IMR-90 (cell line): ENCODE measurements around the gene CUL3. TPM values are rescaled to one million over a fixed set of nuclear protein-coding genes. Genes with fewer than 3 reads are reported as not detected.

Experiments
- ATAC-seq: fragments of 200-7000 bp; cut with Tn5 transposase; 2 replicates; pipeline ENCODE4 v1.9.1; 2020; ENCODE audit warnings: low read depth, mild to moderate bottlenecking, moderate library complexity
- BruUV-seq: library from RNA; stranded (reverse); fragments of 400-500 nt; replicated peaks from 2 replicates; lab custom pipeline; 2021; lab: Mats Ljungman, UMichigan
- CTCF ChIA-PET: fragments of 300-600 bp; formaldehyde crosslinking; extraction: SDS; loops from one replicate; lab custom pipeline; 2021; ENCODE audit warnings: antibody characterized with exemption; lab: Yijun Ruan, JAX
- POLR2A ChIA-PET: fragments of 300-600 bp; sonication (Branson Sonifier 250); formaldehyde crosslinking; loops from one replicate; lab custom pipeline; 2022; ENCODE audit warnings: antibody characterized with exemption; ENCODE audit not compliant: unreplicated experiment; lab: Charles Lee
- DNase-seq: peaks from one replicate; pipeline ENCODE4 v3.0.0; 2013
- H2AFZ ChIP-seq: replicated peaks from 2 replicates; pipeline ENCODE3; 2013; ENCODE audit warnings: low read length, mild to moderate bottlenecking; ENCODE audit not compliant: poor library complexity
- H2AK5ac ChIP-seq: 2 replicates; pipeline ENCODE4 v1.6.1; 2013; ENCODE audit warnings: low read depth, low read length, inconsistent platforms
- H2AK9ac ChIP-seq: replicated peaks from 2 replicates; pipeline ENCODE3; 2013; ENCODE audit warnings: mild to moderate bottlenecking, low read depth, low read length, moderate library complexity; ENCODE audit not compliant: poor library complexity
- H2BK120ac ChIP-seq: 2 replicates; pipeline ENCODE4 v1.6.1; 2013; ENCODE audit warnings: low read depth, low read length, inconsistent platforms
- H2BK15ac ChIP-seq: 3 replicates; pipeline ENCODE4 v1.6.1; 2013; ENCODE audit warnings: low read depth, low read length, inconsistent platforms
- H2BK20ac ChIP-seq: 2 replicates; pipeline ENCODE4 v1.6.1; 2013; ENCODE audit warnings: low read depth, mild to moderate bottlenecking, inconsistent platforms, low read length, moderate library complexity
- H2BK5ac ChIP-seq: 2 replicates; pipeline ENCODE4 v1.6.1; 2013; ENCODE audit warnings: mild to moderate bottlenecking, low read depth, low read length, inconsistent platforms; ENCODE audit not compliant: poor library complexity, severe bottlenecking
- H3K14ac ChIP-seq: replicated peaks from 2 replicates; pipeline ENCODE4 v1.6.1; 2013; ENCODE audit warnings: low read depth, low read length, inconsistent platforms
- H3K18ac ChIP-seq: 2 replicates; pipeline ENCODE4 v1.6.1; 2013; ENCODE audit warnings: low read depth, low read length, control low read depth
- H3K23ac ChIP-seq: 2 replicates; pipeline ENCODE4 v1.6.1; 2013; ENCODE audit warnings: low read depth, low read length, inconsistent platforms
- H3K27ac ChIP-seq: 2 replicates; pipeline ENCODE4 v1.5.1; 2013; ENCODE audit warnings: mild to moderate bottlenecking, control low read depth, low read length; ENCODE audit not compliant: insufficient read depth
- H3K27me3 ChIP-seq: 2 replicates; pipeline ENCODE4 v1.6.1; 2013; ENCODE audit warnings: low read length; ENCODE audit not compliant: control insufficient read depth, insufficient read depth
- H3K36me3 ChIP-seq: 2 replicates; pipeline ENCODE4 v1.6.1; 2013; ENCODE audit warnings: low read length, mixed read lengths; ENCODE audit not compliant: control insufficient read depth, insufficient read depth
- H3K4ac ChIP-seq: 2 replicates; pipeline ENCODE4 v1.6.1; 2013; ENCODE audit warnings: low read depth, low read length, inconsistent platforms
- H3K4me1 ChIP-seq: 2 replicates; pipeline ENCODE4 v1.6.1; 2013; ENCODE audit warnings: low read length, mixed read lengths; ENCODE audit not compliant: control insufficient read depth, insufficient read depth
- H3K4me2 ChIP-seq: 2 replicates; pipeline ENCODE4 v1.6.1; 2013; ENCODE audit warnings: low read depth, mild to moderate bottlenecking, control low read depth, low read length, moderate library complexity
- H3K4me3 ChIP-seq: 2 replicates; pipeline ENCODE4 v1.5.1; 2013; ENCODE audit warnings: low read depth, mild to moderate bottlenecking, control low read depth, low read length, moderate library complexity; ENCODE audit not compliant: insufficient read depth
- H3K56ac ChIP-seq: 2 replicates; pipeline ENCODE4 v1.6.1; 2013; ENCODE audit warnings: low read length, inconsistent platforms; ENCODE audit not compliant: insufficient read depth; ENCODE audit errors: extremely low read depth
- H3K79me1 ChIP-seq, 2 experiments: 2 replicates each; pipeline ENCODE4 v1.6.1; 2013; ENCODE audit warnings: low read length in 2 of 2, inconsistent platforms in 1 of 2, low read depth in 1 of 2
- H3K9ac ChIP-seq: 2 replicates; pipeline ENCODE4 v1.6.1; 2013; ENCODE audit warnings: low read depth, low read length, control low read depth
- H3K9me1 ChIP-seq: 2 replicates; pipeline ENCODE4 v1.6.1; 2013; ENCODE audit warnings: low read length, inconsistent platforms; ENCODE audit not compliant: insufficient read depth
- H3K9me3 ChIP-seq: 2 replicates; pipeline ENCODE4 v1.6.1; 2013; ENCODE audit warnings: low read length; ENCODE audit not compliant: control insufficient read depth, insufficient read depth
- H4K20me1 ChIP-seq: 2 replicates; pipeline ENCODE4 v1.6.1; 2013; ENCODE audit warnings: low read length, inconsistent platforms; ENCODE audit not compliant: insufficient read depth
- H4K5ac ChIP-seq: 2 replicates; pipeline ENCODE4 v1.6.1; 2013; ENCODE audit warnings: mild to moderate bottlenecking, low read depth, low read length, control low read depth
- H4K8ac ChIP-seq, 2 experiments: 2 replicates each; pipeline ENCODE4 v1.6.1; 2013; ENCODE audit warnings: low read depth in 2 of 2, low read length in 2 of 2, control low read depth in 1 of 2, inconsistent platforms in 1 of 2
- H4K91ac ChIP-seq: 2 replicates; pipeline ENCODE4 v1.6.1; 2013; ENCODE audit warnings: low read depth, low read length, inconsistent platforms; ENCODE audit not compliant: insufficient read depth
- FOS ChIP-seq: fragments of 150-350 bp; IDR thresholded peaks from 2 replicates; pipeline ENCODE4 v1.6.1; 2016; ENCODE audit warnings: low read depth, low read length
- POLR2A ChIP-seq: IDR thresholded peaks from 2 replicates; pipeline ENCODE4 v1.6.1; 2012; ENCODE audit warnings: mild to moderate bottlenecking, low read depth, low read length
- RAD21 ChIP-seq: IDR thresholded peaks from 2 replicates; pipeline ENCODE4 v1.6.1; 2012; ENCODE audit warnings: low read length, improper control_type of control experiment
- SMC3 ChIP-seq: fragments of 150-350 bp; IDR thresholded peaks from 2 replicates; pipeline ENCODE4 v1.6.1; 2016; ENCODE audit warnings: low read depth, mild to moderate bottlenecking, antibody characterized with exemption, low read length, moderate library complexity
- WGBS, 2 experiments: methylation state at CpG; one replicate each; pipeline versions ENCODE4 v1.1.5 to v1.1.7; 2013; ENCODE audit warnings: missing lambda C conversion rate in 2 of 2; ENCODE audit not compliant: insufficient read length in 1 of 2; ENCODE audit errors: extremely low coverage in 2 of 2; 5-methylcytosine and 5-hydroxymethylcytosine counted together
- dilution Hi-C: fragments of 300-500 bp; cut with HindIII; formaldehyde crosslinking; loops from one replicate; pipeline ENCODE4 v1.14.3; 2018; ENCODE audit warnings: low sequenced_read_pairs; ENCODE audit not compliant: unreplicated experiment
- in situ Hi-C: fragments of 300-500 bp; cut with MboI; formaldehyde crosslinking; loops from 3 replicates; pipeline ENCODE4 v1.14.3; 2019; ENCODE audit warnings: low sequenced_read_pairs, inconsistent platforms, mixed read lengths
- intact Hi-C: fragments of 100-400 bp; cut with micrococcal nuclease; formaldehyde crosslinking; loops from 2 replicates; pipeline ENCODE4 v1.10.0; 2022
- polyA plus RNA-seq, 3 experiments: library from polyadenylated mRNA; depleted of rRNA; stranded (reverse); fragments of >200 nt; gene quantifications; 2 replicates each; pipeline ENCODE4 v1.2.3, GENCODE V29; 2012; ENCODE audit warnings: low replicate concordance in 1 of 3
- total RNA-seq: library from RNA; depleted of rRNA; stranded (reverse); fragments of >200 nt; gene quantifications from 2 replicates; pipeline ENCODE4 v1.2.3, GENCODE V29; 2012
- TF ChIP-seq, protein P1 (sequence below): conservative IDR thresholded peaks from 2 replicates; pipeline ENCODE4 v1.5.1; 2012; ENCODE audit warnings: mild to moderate bottlenecking, low read depth, low read length, improper control_type of control experiment

Gene CUL3
- total and polyA plus RNA-seq, 2 of the 4 experiments (the other 2 are of a cell fraction), result 33.7 to 45.7 TPM

DNA sequence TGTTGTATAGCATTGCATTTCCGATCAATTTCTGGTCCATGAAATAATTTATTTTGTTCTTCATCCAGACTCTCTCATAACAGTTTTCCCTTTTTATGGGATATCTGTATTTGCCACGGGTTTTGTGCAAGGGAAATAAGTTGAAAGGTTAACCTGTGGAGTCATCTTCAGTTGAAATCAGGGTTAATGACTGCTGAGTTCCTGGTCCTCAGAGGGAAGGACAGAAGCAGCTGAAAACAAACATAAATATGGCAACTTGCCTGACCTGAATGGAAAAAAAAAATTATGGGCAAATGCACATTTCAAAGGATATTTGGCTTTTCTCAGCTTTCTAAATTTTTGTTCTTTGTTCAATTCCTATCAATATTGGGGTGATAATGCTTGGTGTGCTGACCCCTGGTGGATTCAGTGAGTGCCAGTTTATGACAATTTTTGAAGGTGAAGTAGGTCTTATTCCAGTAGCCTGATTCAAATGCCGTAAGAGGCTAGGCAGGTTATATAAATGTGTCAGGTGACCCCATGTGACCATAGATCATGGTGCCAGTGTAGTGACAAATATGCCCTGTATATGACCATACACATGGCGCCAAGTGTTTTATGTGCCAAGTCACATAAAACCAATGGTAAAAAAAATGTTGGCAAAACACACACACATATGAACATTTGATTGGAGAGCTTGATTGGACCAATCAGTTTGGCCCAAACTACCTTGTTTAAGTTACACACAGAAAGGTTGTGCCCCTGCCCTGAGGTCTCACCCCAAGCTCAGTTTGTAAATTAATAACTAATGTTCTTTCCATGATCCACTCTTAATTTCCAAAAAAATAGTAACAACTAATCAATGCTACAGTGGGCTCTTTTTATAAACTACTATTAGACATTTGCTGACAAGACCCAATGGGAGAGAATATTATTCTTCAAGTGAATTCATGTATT is 135.7 kb downstream of the CUL3 start:
- no peak overlapping the region for H2AK9ac ChIP-seq
- ATAC-seq (no peak), DNase-seq (no peak)
- intact Hi-C loops, result loop anchor here (5.0 to 10.0 kb wide), 2 partner anchors 92 to 195 kb away; no protein-coding TSS in a partner anchor
- H3K4ac ChIP-seq, result no peak overlapping the region
- H2BK120ac ChIP-seq, result no peak overlapping the region
- CTCF ChIA-PET, result interaction anchor here (0.5 to 1.4 kb wide), 4 partner anchors 9 to 498 kb away, joined by 3 to 5 read pairs (median 4); no protein-coding TSS in a partner anchor
- in situ Hi-C loops, result no loop called here
- no peak overlapping the region for H2AK5ac ChIP-seq
- BruUV-seq, result no TSS peak
- dilution Hi-C loops, result no loop called here
- no peaks in the 10 kb centered on the region for H4K20me1 ChIP-seq
- H2BK15ac ChIP-seq, result no peak overlapping the region
- H4K5ac ChIP-seq, result no peak overlapping the region
- no peak overlapping the region for H3K9ac ChIP-seq
- no peak overlapping the region for H3K27ac ChIP-seq
- no CpG with 5 or more reads among the region's 4 CpGs for WGBS, 2 experiments
- H3K56ac ChIP-seq, result no peak overlapping the region
- H3K79me1 ChIP-seq, result no peaks in the 10 kb centered on the region
- no peaks in the 10 kb centered on the region for H3K4me1 ChIP-seq
- H3K9me3 ChIP-seq, result no peaks in the 10 kb centered on the region
- H3K4me2 ChIP-seq, result no peak overlapping the region
- H3K23ac ChIP-seq, result no peak overlapping the region
- H4K91ac ChIP-seq, result no peak overlapping the region
- H2AFZ ChIP-seq, result no peak overlapping the region
- H2BK5ac ChIP-seq, result no peak overlapping the region
- peak; percentile 43; the same call in 1 of the 2 replicates for TF ChIP-seq RAD21
- peak; percentile 41 for TF ChIP-seq SMC3
- no peak for TF ChIP-seq POLR2A
- TF ChIP-seq FOS, result no peak
- TF ChIP-seq, protein P1, sequence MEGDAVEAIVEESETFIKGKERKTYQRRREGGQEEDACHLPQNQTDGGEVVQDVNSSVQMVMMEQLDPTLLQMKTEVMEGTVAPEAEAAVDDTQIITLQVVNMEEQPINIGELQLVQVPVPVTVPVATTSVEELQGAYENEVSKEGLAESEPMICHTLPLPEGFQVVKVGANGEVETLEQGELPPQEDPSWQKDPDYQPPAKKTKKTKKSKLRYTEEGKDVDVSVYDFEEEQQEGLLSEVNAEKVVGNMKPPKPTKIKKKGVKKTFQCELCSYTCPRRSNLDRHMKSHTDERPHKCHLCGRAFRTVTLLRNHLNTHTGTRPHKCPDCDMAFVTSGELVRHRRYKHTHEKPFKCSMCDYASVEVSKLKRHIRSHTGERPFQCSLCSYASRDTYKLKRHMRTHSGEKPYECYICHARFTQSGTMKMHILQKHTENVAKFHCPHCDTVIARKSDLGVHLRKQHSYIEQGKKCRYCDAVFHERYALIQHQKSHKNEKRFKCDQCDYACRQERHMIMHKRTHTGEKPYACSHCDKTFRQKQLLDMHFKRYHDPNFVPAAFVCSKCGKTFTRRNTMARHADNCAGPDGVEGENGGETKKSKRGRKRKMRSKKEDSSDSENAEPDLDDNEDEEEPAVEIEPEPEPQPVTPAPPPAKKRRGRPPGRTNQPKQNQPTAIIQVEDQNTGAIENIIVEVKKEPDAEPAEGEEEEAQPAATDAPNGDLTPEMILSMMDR, result peak; percentile 49
- no peak overlapping the region for H3K14ac ChIP-seq
- no peak overlapping the region for H3K18ac ChIP-seq
- no peak overlapping the region for H2BK20ac ChIP-seq
- H3K4me3 ChIP-seq, result no peak overlapping the region
- no peak overlapping the region for H4K8ac ChIP-seq
- no peaks in the 10 kb centered on the region for H3K36me3 ChIP-seq
- POLR2A ChIA-PET, result no interaction called here
- peaks cover 1% of the 10 kb centered on the region; the same call in 1 of the 2 replicates for H3K27me3 ChIP-seq
- no peaks in the 10 kb centered on the region for H3K9me1 ChIP-seq
